ENCODE results near the gene ATG2B.

ATG2B gene

GRCh38 chr14:96270565-96271420, 92.3 kb downstream of the ATG2B start:
- no peak for DNase-seq

- no peak for DNase-seq
Measured at GRCh38 chr14:96269359-96269710, 93.8 kb downstream of the ATG2B start.

- peak; percentile 93 for DNase-seq
Measured at GRCh38 chr14:96268431-96269358, 94.4 kb downstream of the ATG2B start.

- DNase-seq: no peak
Measured at GRCh38 chr14:96267916-96268315, 95.2 kb downstream of the ATG2B start.

- peak; percentile 44 for DNase-seq
Measured at GRCh38 chr14:96267336-96267735, 95.8 kb downstream of the ATG2B start.

- DNase-seq: no peak
Measured at GRCh38 chr14:96265383-96266095, 97.6 kb downstream of the ATG2B start.

- no peak for DNase-seq
Measured at GRCh38 chr14:96264853-96265252, 98.3 kb downstream of the ATG2B start.

- DNase-seq: no peak
Measured at GRCh38 chr14:96264200-96264553, 99.0 kb downstream of the ATG2B start.

GRCh38 chr14:96263347-96264199, 99.6 kb downstream of the ATG2B start:
- DNase-seq: no peak

- no peak for DNase-seq
Measured at GRCh38 chr14:96261772-96262655, 101.1 kb downstream of the ATG2B start.

- DNase-seq: no peak
Measured at GRCh38 chr14:96261053-96261452, 102.1 kb downstream of the ATG2B start.

GRCh38 chr14:96260341-96260821, 102.8 kb downstream of the ATG2B start:
- DNase-seq: peak; percentile 25

GRCh38 chr14:96257900-96258299, 105.2 kb downstream of the ATG2B start:
- DNase-seq: no peak

GRCh38 chr14:96257056-96257455, 106.1 kb downstream of the ATG2B start:
- no peak for DNase-seq

- peak; percentile 28 for DNase-seq
Measured at GRCh38 chr14:96256407-96256806, 106.7 kb downstream of the ATG2B start.

GRCh38 chr14:96255501-96256366, 107.4 kb downstream of the ATG2B start, which contains the start of gene BDKRB1:
BDKRB1 (plus strand) TSS chr14:96256210; CDS start chr14:96263683, 7,473 bp downstream.
- DNase-seq: peak; percentile 69

GRCh38 chr14:96254687-96255086, 108.5 kb downstream of the ATG2B start:
- DNase-seq: no peak

- peak; percentile 57 for DNase-seq
Measured at GRCh38 chr14:96252999-96253539, 110.1 kb downstream of the ATG2B start.

- DNase-seq: no peak
Measured at GRCh38 chr14:96252323-96252998, 110.7 kb downstream of the ATG2B start.
